HEK293T (cell line): ENCODE measurements around the gene ATP13A5.

Experiments used
- ARNT ChIP-seq: fragments of 450-650 bp; IDR thresholded peaks from 2 replicates; pipeline ENCODE4 v1.6.1; 2017; ENCODE audit warnings: mild to moderate bottlenecking
- BHLHE40 ChIP-seq: fragments of 450-650 bp; IDR thresholded peaks from 2 replicates; pipeline ENCODE4 v1.6.1; 2016; ENCODE audit warnings: mild to moderate bottlenecking, moderate library complexity, borderline replicate concordance
- CTBP1 ChIP-seq: fragments of 450-650 bp; IDR thresholded peaks from 2 replicates; pipeline ENCODE4 v1.6.1; 2016; ENCODE audit warnings: borderline replicate concordance
- ELF4 ChIP-seq: fragments of 450-650 bp; IDR thresholded peaks from 2 replicates; pipeline ENCODE4 v1.6.1; 2017; ENCODE audit warnings: antibody characterized with exemption
- FOXA1 ChIP-seq: fragments of 450-650 bp; IDR thresholded peaks from 2 replicates; pipeline ENCODE4 v1.6.1; 2016; ENCODE audit warnings: mild to moderate bottlenecking
- FOXM1 ChIP-seq: fragments of 450-650 bp; IDR thresholded peaks from 2 replicates; pipeline ENCODE4 v1.6.1; 2017; ENCODE audit warnings: mild to moderate bottlenecking, borderline replicate concordance
- HDGF ChIP-seq: fragments of 450-650 bp; IDR thresholded peaks from 2 replicates; pipeline ENCODE4 v1.6.1; 2017; ENCODE audit warnings: antibody characterized with exemption, borderline replicate concordance
- NFRKB ChIP-seq: fragments of 450-650 bp; IDR thresholded peaks from 2 replicates; pipeline ENCODE4 v1.6.1; 2016; ENCODE audit warnings: mild to moderate bottlenecking, moderate library complexity
- SP1 ChIP-seq: fragments of 450-650 bp; IDR thresholded peaks from 2 replicates; pipeline ENCODE4 v1.6.1; 2017
- SUZ12 ChIP-seq: fragments of 450-650 bp; IDR thresholded peaks from 2 replicates; pipeline ENCODE4 v1.6.1; 2016; ENCODE audit warnings: mild to moderate bottlenecking
- TARDBP ChIP-seq: fragments of 450-650 bp; IDR thresholded peaks from 2 replicates; pipeline ENCODE4 v1.6.1; 2016
- ZNF384 ChIP-seq: fragments of 450-650 bp; IDR thresholded peaks from 2 replicates; pipeline ENCODE4 v1.6.1; 2016
- TF ChIP-seq, protein P1 (sequence below): fragments of 450-650 bp; IDR thresholded peaks from 2 replicates; pipeline ENCODE4 v1.6.1; 2016

DNA sequence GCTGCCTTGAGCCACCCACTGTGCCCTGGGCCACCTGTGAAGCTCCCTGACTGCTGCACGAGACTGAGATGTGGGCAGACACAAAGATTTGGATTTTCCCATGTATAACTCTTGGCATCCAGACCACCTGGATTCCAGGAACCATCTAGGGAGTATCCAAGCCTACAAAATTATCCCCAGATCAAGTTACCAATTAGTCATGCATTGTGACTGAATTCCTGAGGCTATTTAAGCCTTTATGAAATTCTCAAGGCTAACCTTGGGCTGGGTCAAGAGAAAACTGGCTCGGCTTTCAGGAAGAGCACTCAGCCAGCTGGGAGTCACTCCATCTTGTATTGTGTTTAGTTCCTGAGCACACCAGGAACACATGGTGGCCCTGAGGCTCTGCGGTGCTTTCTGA lies 13.3 kb upstream of the ATP13A5 start:
- TF ChIP-seq FOXA1 = no peak
- TF ChIP-seq SP1 = no peak
- TF ChIP-seq ZNF384 = no peak
- no peak for TF ChIP-seq FOXM1
- TF ChIP-seq, protein P1, sequence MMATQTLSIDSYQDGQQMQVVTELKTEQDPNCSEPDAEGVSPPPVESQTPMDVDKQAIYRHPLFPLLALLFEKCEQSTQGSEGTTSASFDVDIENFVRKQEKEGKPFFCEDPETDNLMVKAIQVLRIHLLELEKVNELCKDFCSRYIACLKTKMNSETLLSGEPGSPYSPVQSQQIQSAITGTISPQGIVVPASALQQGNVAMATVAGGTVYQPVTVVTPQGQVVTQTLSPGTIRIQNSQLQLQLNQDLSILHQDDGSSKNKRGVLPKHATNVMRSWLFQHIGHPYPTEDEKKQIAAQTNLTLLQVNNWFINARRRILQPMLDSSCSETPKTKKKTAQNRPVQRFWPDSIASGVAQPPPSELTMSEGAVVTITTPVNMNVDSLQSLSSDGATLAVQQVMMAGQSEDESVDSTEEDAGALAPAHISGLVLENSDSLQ = no peak
- no peak for TF ChIP-seq ELF4
- TF ChIP-seq ARNT = no peak
- TF ChIP-seq SUZ12 = no peak
- no peak for TF ChIP-seq BHLHE40
- no peak for TF ChIP-seq TARDBP
- no peak for TF ChIP-seq CTBP1
- TF ChIP-seq HDGF = no peak
- no peak for TF ChIP-seq NFRKB
